PC-3 (cell line): ENCODE measurements around the gene RBP2. TPM values are rescaled to one million over a fixed set of nuclear protein-coding genes. Genes with fewer than 3 reads are reported as not detected.

ENCODE experiments used
- ATAC-seq: fragments of 200-7000 bp; cut with Tn5 transposase; 2 replicates; pipeline ENCODE4 v1.9.1; 2020; ENCODE audit warnings: mild to moderate bottlenecking, moderate library complexity
- BruUV-seq: library from RNA; stranded (reverse); fragments of 400-500 nt; replicated peaks from 2 replicates; lab custom pipeline; 2021; lab: Mats Ljungman, UMichigan
- CTCF ChIA-PET: fragments of 300-600 bp; sonication (Branson Sonifier 250); formaldehyde crosslinking; loops from one replicate; lab custom pipeline; 2022; ENCODE audit warnings: antibody characterized with exemption; lab: Charles Lee
- POLR2A ChIA-PET: fragments of 300-600 bp; sonication (Branson Sonifier 250); formaldehyde crosslinking; loops from one replicate; lab custom pipeline; 2022; ENCODE audit warnings: antibody characterized with exemption; ENCODE audit not compliant: unreplicated experiment; lab: Charles Lee
- DNase-seq: peaks from one replicate; pipeline ENCODE4 v3.0.0-alpha.2; 2015
- H2AFZ ChIP-seq: fragments of 300-600 bp; sonication (generic); 2 replicates; pipeline ENCODE4 v1.6.0; 2016; ENCODE audit warnings: antibody characterized with exemption, low read length
- H3F3A ChIP-seq: fragments of 300-600 bp; sonication (generic); one replicate; pipeline ENCODE4 v1.6.0; 2017; ENCODE audit warnings: antibody characterized with exemption, low read length, control low read depth, mild to moderate bottlenecking; ENCODE audit not compliant: unreplicated experiment
- H3K27ac ChIP-seq: fragments of 300-600 bp; sonication (generic); 2 replicates; pipeline ENCODE4 v1.5.1; 2016; ENCODE audit warnings: mild to moderate bottlenecking, low read length
- H3K27me3 ChIP-seq: fragments of 300-600 bp; sonication (generic); 2 replicates; pipeline ENCODE4 v1.6.1; 2016; ENCODE audit warnings: low read length, mixed read lengths
- H3K36me3 ChIP-seq: fragments of 300-600 bp; sonication (generic); 2 replicates; pipeline ENCODE4 v1.6.1; 2016; ENCODE audit warnings: low read depth, mixed run types, low read length, mixed read lengths
- H3K4me1 ChIP-seq: fragments of 300-600 bp; sonication (generic); 2 replicates; pipeline ENCODE4 v1.5.1; 2016; ENCODE audit warnings: low read length; ENCODE audit not compliant: insufficient read depth
- H3K4me2 ChIP-seq: fragments of 300-600 bp; sonication (generic); 2 replicates; pipeline ENCODE4 v1.6.0; 2016; ENCODE audit warnings: low read length
- H3K4me3 ChIP-seq: fragments of 300-600 bp; sonication (generic); 2 replicates; pipeline ENCODE4 v1.5.1; 2016; ENCODE audit warnings: mild to moderate bottlenecking, low read length, mixed read lengths
- H3K79me2 ChIP-seq: fragments of 300-600 bp; sonication (generic); 2 replicates; pipeline ENCODE4 v1.6.1; 2017; ENCODE audit warnings: low read length, mixed read lengths
- H3K9ac ChIP-seq: fragments of 300-600 bp; sonication (generic); 2 replicates; pipeline ENCODE4 v1.6.0; 2016; ENCODE audit warnings: mild to moderate bottlenecking, low read length
- H3K9me2 ChIP-seq: fragments of 300-600 bp; sonication (generic); replicated peaks from 2 replicates; pipeline ENCODE4 v1.6.1; 2016; ENCODE audit warnings: mixed run types, low read length, mixed read lengths
- H3K9me3 ChIP-seq: fragments of 300-600 bp; sonication (generic); 2 replicates; pipeline ENCODE4 v1.6.1; 2016; ENCODE audit warnings: low read length, mixed read lengths
- H4K20me1 ChIP-seq: fragments of 300-600 bp; sonication (generic); 2 replicates; pipeline ENCODE4 v1.6.1; 2016; ENCODE audit warnings: low read length, mixed read lengths
- CTCF ChIP-seq: fragments of 300-600 bp; sonication (generic); conservative IDR thresholded peaks from 2 replicates; pipeline ENCODE4 v1.5.1; 2017; ENCODE audit warnings: antibody characterized with exemption, low read depth, mild to moderate bottlenecking, low read length
- EZH2 ChIP-seq: fragments of 300-600 bp; sonication (generic); IDR thresholded peaks from one replicate; pipeline ENCODE4 v1.6.1; 2017; ENCODE audit warnings: antibody characterized with exemption, mild to moderate bottlenecking, low read length; ENCODE audit not compliant: unreplicated experiment
- EZH2phosphoT487 ChIP-seq: fragments of 300-600 bp; sonication (generic); IDR thresholded peaks from 2 replicates; pipeline ENCODE4 v1.6.1; 2018; ENCODE audit warnings: mild to moderate bottlenecking, antibody characterized with exemption, low read length, borderline replicate concordance
- intact Hi-C: fragments of 100-400 bp; cut with micrococcal nuclease; formaldehyde crosslinking; loops from 2 replicates; pipeline ENCODE4 v1.9.0; 2023
- total RNA-seq: library from RNA; depleted of rRNA; stranded (reverse); fragments of >200 nt; gene quantifications from 2 replicates; pipeline ENCODE4 v1.2.3, GENCODE V29; 2014

Gene RBP2
- total RNA-seq, 1 experiment from 2014 or later: not detected

GRCh38 chr3:139441656-139442055 lies 34.7 kb downstream of the RBP2 start:
- Histone ChIP-seq H4K20me1 (no peaks in the 10 kb centered on the region), H3K27ac (no peak overlapping the region), H2AFZ (no peak overlapping the region), H3K4me3 (no peak overlapping the region), H3F3A (no peaks in the 10 kb centered on the region), H3K4me1 (no peaks in the 10 kb centered on the region), H3K4me2 (no peak overlapping the region), H3K9me2 (no peaks in the 10 kb centered on the region), H3K79me2 (no peaks in the 10 kb centered on the region), H3K9ac (no peak overlapping the region), H3K9me3 (no peaks in the 10 kb centered on the region), H3K27me3 (no peaks in the 10 kb centered on the region), H3K36me3 (no peaks in the 10 kb centered on the region)
- ChIA-PET POLR2A (no interaction called here), CTCF (no interaction called here)
- DNase-seq: no peak
- BruUV-seq: no TSS peak
- intact Hi-C loops: no loop called here
- no peak for TF ChIP-seq EZH2phosphoT487
- no peak for TF ChIP-seq CTCF
- TF ChIP-seq EZH2: no peak
- ATAC-seq: no peak

- no TSS peak for BruUV-seq
- no peaks in the 10 kb centered on the region for H3K27me3 ChIP-seq
- POLR2A ChIA-PET: no interaction called here
- ATAC-seq (no peak), DNase-seq (no peak)
- intact Hi-C loops: no loop called here
- CTCF ChIA-PET: no interaction called here
- H3K36me3 ChIP-seq: no peaks in the 10 kb centered on the region
- no peak for TF ChIP-seq EZH2
- no peak for TF ChIP-seq EZH2phosphoT487
- TF ChIP-seq CTCF: no peak
- H3K4me3 ChIP-seq: no peak overlapping the region
- no peaks in the 10 kb centered on the region for H3K9me2 ChIP-seq
- H3K9me3 ChIP-seq: no peaks in the 10 kb centered on the region
- no peaks in the 10 kb centered on the region for H3K79me2 ChIP-seq
- H2AFZ ChIP-seq: no peak overlapping the region
- H3K4me1 ChIP-seq: no peaks in the 10 kb centered on the region
- H4K20me1 ChIP-seq: no peaks in the 10 kb centered on the region
- no peak overlapping the region for H3K4me2 ChIP-seq
- no peaks in the 10 kb centered on the region for H3F3A ChIP-seq
- H3K9ac ChIP-seq: no peak overlapping the region
- H3K27ac ChIP-seq: no peak overlapping the region
These were observed 35.4 kb downstream of the RBP2 start for GRCh38 chr3:139440639-139441556.

- no peaks in the 10 kb centered on the region for H3F3A ChIP-seq
- no TSS peak for BruUV-seq
These were observed 37.0 kb downstream of the RBP2 start for GRCh38 chr3:139439278-139439677.

More at GRCh38 chr3:139439278-139439677, 37.0 kb downstream of the RBP2 start:
- Histone ChIP-seq H3K27me3 (no peaks in the 10 kb centered on the region), H3K9ac (no peak overlapping the region), H4K20me1 (no peaks in the 10 kb centered on the region), H2AFZ (no peak overlapping the region), H3K9me2 (no peaks in the 10 kb centered on the region), H3K27ac (no peak overlapping the region), H3K4me3 (no peak overlapping the region), H3K79me2 (no peaks in the 10 kb centered on the region), H3K36me3 (no peaks in the 10 kb centered on the region), H3K4me2 (no peak overlapping the region), H3K9me3 (no peaks in the 10 kb centered on the region), H3K4me1 (no peaks in the 10 kb centered on the region)
- ATAC-seq (no peak), DNase-seq (no peak)
- ChIA-PET CTCF (no interaction called here), POLR2A (no interaction called here)
- TF ChIP-seq CTCF (no peak), EZH2phosphoT487 (no peak), EZH2 (no peak)
- intact Hi-C loops: no loop called here
